ENCODE results near the gene APOA1.

APOA1 gene

DNA sequence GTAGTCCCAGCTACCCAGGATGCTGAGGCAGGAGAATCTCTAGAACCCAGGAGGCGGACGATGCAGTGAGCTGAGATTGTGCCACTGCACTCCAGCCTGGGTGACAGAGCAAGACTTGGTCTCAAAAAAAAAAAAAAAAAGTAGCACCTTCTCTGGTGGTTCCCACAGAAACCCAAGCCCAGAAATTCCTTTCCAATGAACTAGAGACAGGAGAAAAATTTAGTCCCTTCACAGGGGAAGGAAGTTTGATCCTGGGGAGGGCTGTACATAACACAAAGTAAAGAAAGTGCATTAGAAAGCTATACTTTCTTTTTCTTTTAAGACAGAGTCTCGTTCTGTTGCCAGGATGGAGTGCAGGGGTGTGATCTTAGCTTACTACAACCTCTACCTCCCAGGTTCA, 25.5 kb upstream of the APOA1 start:
- Histone ChIP-seq H3K9me3 (ENCODE audit: severe bottlenecking) (no peaks in the 10 kb centered on the region), H3K27me3 (ENCODE audit: insufficient read depth, low read depth, severe bottlenecking) (no peaks in the 10 kb centered on the region), H3K36me3 (peaks cover 61% of the 10 kb centered on the region), H3K27ac (no peak overlapping the region), H3K4me3 (ENCODE audit: low read depth, low read length) (no peak overlapping the region)
- TF ChIP-seq, protein P1, sequence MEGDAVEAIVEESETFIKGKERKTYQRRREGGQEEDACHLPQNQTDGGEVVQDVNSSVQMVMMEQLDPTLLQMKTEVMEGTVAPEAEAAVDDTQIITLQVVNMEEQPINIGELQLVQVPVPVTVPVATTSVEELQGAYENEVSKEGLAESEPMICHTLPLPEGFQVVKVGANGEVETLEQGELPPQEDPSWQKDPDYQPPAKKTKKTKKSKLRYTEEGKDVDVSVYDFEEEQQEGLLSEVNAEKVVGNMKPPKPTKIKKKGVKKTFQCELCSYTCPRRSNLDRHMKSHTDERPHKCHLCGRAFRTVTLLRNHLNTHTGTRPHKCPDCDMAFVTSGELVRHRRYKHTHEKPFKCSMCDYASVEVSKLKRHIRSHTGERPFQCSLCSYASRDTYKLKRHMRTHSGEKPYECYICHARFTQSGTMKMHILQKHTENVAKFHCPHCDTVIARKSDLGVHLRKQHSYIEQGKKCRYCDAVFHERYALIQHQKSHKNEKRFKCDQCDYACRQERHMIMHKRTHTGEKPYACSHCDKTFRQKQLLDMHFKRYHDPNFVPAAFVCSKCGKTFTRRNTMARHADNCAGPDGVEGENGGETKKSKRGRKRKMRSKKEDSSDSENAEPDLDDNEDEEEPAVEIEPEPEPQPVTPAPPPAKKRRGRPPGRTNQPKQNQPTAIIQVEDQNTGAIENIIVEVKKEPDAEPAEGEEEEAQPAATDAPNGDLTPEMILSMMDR (IDR thresholded peaks at IDR 0.05; ENCODE audit: low read depth, low read length), result no peak
- no peak for DNase-seq

DNA sequence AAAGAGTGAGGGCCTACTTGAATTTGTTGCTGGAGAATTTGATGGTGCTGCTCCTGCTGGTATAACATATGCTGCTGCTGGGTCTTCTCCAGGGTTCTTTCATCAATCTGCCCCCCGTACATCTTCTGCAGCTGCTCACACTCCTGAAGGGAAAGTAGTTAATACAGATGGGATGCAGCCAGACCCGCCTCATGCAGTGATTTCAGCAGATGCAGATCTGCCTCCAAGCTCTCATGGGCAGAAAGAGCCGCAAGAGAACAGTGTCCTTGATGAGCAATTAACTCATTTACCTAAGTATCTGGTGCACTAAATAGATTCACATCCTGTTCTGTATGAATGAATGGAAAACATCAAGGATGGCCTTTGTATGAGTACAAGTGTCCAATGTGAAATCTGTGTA, 24.8 kb upstream of the APOA1 start:
- no peaks in the 10 kb centered on the region for H3K9me3 ChIP-seq (ENCODE audit: severe bottlenecking)
- no peak overlapping the region for H3K27ac ChIP-seq
- H3K4me3 ChIP-seq (ENCODE audit: low read depth, low read length), result no peak overlapping the region
- TF ChIP-seq, protein P1 (IDR thresholded peaks at IDR 0.05; ENCODE audit: low read depth, low read length), result no peak
- no peaks in the 10 kb centered on the region for H3K27me3 ChIP-seq (ENCODE audit: insufficient read depth, low read depth, severe bottlenecking)
- peaks cover 60% of the 10 kb centered on the region for H3K36me3 ChIP-seq
- no peak for DNase-seq

DNA sequence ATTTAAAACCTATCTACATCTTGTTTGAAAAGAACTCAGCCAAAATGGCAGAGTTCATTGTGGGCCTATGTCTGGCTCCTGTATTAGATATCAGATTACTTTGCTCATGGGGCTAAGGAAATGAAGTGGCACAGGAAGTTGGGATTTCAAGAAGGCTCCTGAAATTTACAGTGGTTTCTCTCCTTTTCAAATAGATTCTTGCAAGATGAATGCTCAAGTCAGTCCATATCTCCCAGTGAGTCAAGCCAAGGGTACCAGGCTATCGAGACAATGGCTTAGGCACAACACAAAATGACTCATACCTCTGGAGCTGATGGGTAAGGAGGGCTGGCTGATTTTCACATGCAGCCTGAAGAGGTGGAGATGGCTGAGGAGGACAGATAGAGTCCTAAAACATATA, 24.1 kb upstream of the APOA1 start:
- TF ChIP-seq, protein P1 (IDR thresholded peaks at IDR 0.05; ENCODE audit: low read depth, low read length), result no peak
- no peak overlapping the region for H3K4me3 ChIP-seq (ENCODE audit: low read depth, low read length)
- DNase-seq, result no peak
- no peak overlapping the region for H3K27ac ChIP-seq
- peaks cover 58% of the 10 kb centered on the region for H3K36me3 ChIP-seq
- no peaks in the 10 kb centered on the region for H3K27me3 ChIP-seq (ENCODE audit: insufficient read depth, low read depth, severe bottlenecking)
- no peaks in the 10 kb centered on the region for H3K9me3 ChIP-seq (ENCODE audit: severe bottlenecking)

DNA sequence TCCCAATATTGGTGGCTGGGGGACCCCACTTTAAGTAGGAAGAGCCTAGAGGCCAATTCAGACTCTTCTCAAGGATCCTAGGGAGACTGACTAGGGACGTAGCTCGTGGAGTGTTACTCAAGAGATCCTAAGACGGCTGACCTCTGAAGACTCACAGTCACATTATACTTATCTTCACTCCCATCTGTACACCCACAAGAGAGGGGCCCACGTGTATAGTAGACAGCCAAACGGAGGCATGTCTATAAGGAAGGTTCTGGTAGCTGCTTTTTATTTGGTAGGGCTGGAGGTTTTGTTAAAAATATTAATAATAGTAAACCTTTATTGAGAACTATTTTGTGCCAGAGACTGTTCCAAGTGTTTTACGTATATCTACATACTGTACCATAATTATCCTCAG, 22.9 kb upstream of the APOA1 start:
- H3K27ac ChIP-seq, result no peak overlapping the region
- TF ChIP-seq, protein P1 (IDR thresholded peaks at IDR 0.05; ENCODE audit: low read depth, low read length), result no peak
- no peaks in the 10 kb centered on the region for H3K27me3 ChIP-seq (ENCODE audit: insufficient read depth, low read depth, severe bottlenecking)
- no peak overlapping the region for H3K4me3 ChIP-seq (ENCODE audit: low read depth, low read length)
- H3K36me3 ChIP-seq, result peaks cover 53% of the 10 kb centered on the region
- no peaks in the 10 kb centered on the region for H3K9me3 ChIP-seq (ENCODE audit: severe bottlenecking)
- DNase-seq, result no peak

DNA sequence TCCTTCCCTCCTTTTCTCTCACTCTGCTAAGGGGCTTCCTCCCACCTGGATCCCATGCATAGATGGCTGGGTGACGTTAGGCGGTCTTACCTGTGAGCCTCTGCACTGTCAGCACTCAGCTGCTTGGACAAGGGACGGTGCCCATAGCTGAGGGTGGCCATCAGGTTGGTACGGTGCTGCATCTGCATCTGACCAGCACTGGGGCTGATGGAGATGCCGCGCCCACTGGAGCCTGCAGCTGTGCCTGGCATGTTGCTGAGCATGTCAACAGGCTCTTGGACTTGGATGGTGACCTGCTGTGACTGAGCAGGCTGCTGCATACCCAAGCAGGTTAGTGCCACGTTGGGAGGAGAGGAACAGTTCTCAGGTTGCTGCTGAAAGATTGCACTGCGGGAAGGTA, 21.8 kb upstream of the APOA1 start:
- TF ChIP-seq, protein P1 (IDR thresholded peaks at IDR 0.05; ENCODE audit: low read depth, low read length), result no peak
- no peak overlapping the region for H3K4me3 ChIP-seq (ENCODE audit: low read depth, low read length)
- no peak for DNase-seq

DNA sequence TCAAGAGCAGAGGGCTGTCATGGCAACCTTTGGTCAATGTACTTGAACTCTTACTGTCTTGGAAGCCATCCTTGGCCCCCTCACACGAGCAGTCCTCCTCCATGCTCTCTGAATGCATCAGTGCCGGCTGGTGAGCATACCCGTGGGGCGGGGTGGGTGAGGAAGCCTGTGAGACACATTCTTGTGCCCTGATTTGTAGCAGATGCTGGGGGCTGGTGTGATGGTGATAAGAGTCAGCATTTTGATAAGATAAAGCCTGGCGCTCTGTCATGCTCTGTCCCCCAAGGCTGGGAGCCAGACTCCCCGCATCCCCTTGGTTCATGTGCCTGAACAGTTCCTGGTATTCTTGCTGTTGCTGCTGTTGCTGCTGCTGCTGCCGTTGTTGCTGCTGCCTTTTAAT, 20.5 kb upstream of the APOA1 start:
- no peaks in the 10 kb centered on the region for H3K27me3 ChIP-seq (ENCODE audit: insufficient read depth, low read depth, severe bottlenecking)
- no peaks in the 10 kb centered on the region for H3K9me3 ChIP-seq (ENCODE audit: severe bottlenecking)
- H3K27ac ChIP-seq, result no peak overlapping the region
- DNase-seq, result no peak
- H3K4me3 ChIP-seq (ENCODE audit: low read depth, low read length), result no peak overlapping the region
- peaks cover 52% of the 10 kb centered on the region for H3K36me3 ChIP-seq
- TF ChIP-seq, protein P1 (IDR thresholded peaks at IDR 0.05; ENCODE audit: low read depth, low read length), result no peak

More for the DNA sequence above, 21.8 kb upstream of the APOA1 start:
- H3K36me3 ChIP-seq, result peaks cover 53% of the 10 kb centered on the region
- H3K9me3 ChIP-seq (ENCODE audit: severe bottlenecking), result no peaks in the 10 kb centered on the region
- H3K27ac ChIP-seq, result no peak overlapping the region
- H3K27me3 ChIP-seq (ENCODE audit: insufficient read depth, low read depth, severe bottlenecking), result no peaks in the 10 kb centered on the region

Measured in WERI-Rb-1 (cell line).